NCI-H2196 (cell line): ENCODE results near the gene WDR26.
"Not testable (repeated sequence)": the region's sequence is repeated elsewhere in the genome, so short reads cannot be mapped to it uniquely, and the experiment has no call there.

ENCODE experiments used
- DNase-seq: peaks from one replicate; lab custom pipeline; 2025; ENCODE audit not compliant: unreplicated experiment; lab: John Stamatoyannopoulos, UW

Gene WDR26

GRCh38 chr1:224433701-224434672 lies 610 bp downstream of the WDR26 start:
- no peak for DNase-seq

GRCh38 chr1:224433041-224433691 lies 1.4 kb downstream of the WDR26 start:
- DNase-seq: no peak

- no peak for DNase-seq
Measured at GRCh38 chr1:224432672-224433040, 1.9 kb downstream of the WDR26 start.

- no peak for DNase-seq
Measured at GRCh38 chr1:224432146-224432545, 2.5 kb downstream of the WDR26 start.

- no peak for DNase-seq
Measured at GRCh38 chr1:224431726-224432125, 2.9 kb downstream of the WDR26 start.

GRCh38 chr1:224430511-224431113 lies 4.0 kb downstream of the WDR26 start:
- DNase-seq: no peak

GRCh38 chr1:224429616-224430326 lies 4.8 kb downstream of the WDR26 start:
- no peak for DNase-seq

- DNase-seq: not testable (repeated sequence)
Measured at GRCh38 chr1:224428713-224429112, 5.9 kb downstream of the WDR26 start.

- no peak for DNase-seq
Measured at GRCh38 chr1:224427346-224427745, 7.3 kb downstream of the WDR26 start.

GRCh38 chr1:224426869-224427268 lies 7.7 kb downstream of the WDR26 start:
- DNase-seq: not testable (repeated sequence)

GRCh38 chr1:224425279-224425884 lies 9.2 kb downstream of the WDR26 start:
- DNase-seq: no peak

- DNase-seq: no peak
Measured at GRCh38 chr1:224420106-224420505, 14.5 kb downstream of the WDR26 start.

- no peak for DNase-seq
Measured at GRCh38 chr1:224411766-224412165, 22.8 kb downstream of the WDR26 start.

- DNase-seq: no peak
Measured at GRCh38 chr1:224408294-224408590, 26.4 kb downstream of the WDR26 start.

GRCh38 chr1:224407571-224408293 lies 26.9 kb downstream of the WDR26 start:
- DNase-seq: no peak

- DNase-seq: no peak
Measured at GRCh38 chr1:224406216-224406615, 28.4 kb downstream of the WDR26 start.

GRCh38 chr1:224405604-224405970 lies 29.0 kb downstream of the WDR26 start:
- no peak for DNase-seq

GRCh38 chr1:224404916-224405603 lies 29.5 kb downstream of the WDR26 start:
- DNase-seq: no peak

- DNase-seq: no peak
Measured at GRCh38 chr1:224402472-224403036, 32.0 kb downstream of the WDR26 start.
